CD4-positive, alpha-beta T cell treated with Interleukin-2 at 100 ng/mL for 4 hours (primary cell): Measurements from ENCODE around the gene CRACR2A.

Source experiments
- DNase-seq: peaks from one replicate; pipeline ENCODE4 v3.0.0-alpha.2; 2020; ENCODE audit warnings: low spot score

Gene CRACR2A

GRCh38 chr12:3565985-3566384 is 186.9 kb downstream of the CRACR2A start:
- DNase-seq: no peak
